Caco-2 (cell line): ENCODE measurements around the gene LRRFIP1. TPM values are rescaled to one million over a fixed set of nuclear protein-coding genes. Genes with fewer than 3 reads are reported as not detected.

Experiments used
- BruUV-seq: library from RNA; stranded (reverse); fragments of 400-500 nt; replicated peaks from 2 replicates; lab custom pipeline; 2021; lab: Mats Ljungman, UMichigan
- CTCF ChIA-PET: fragments of 300-600 bp; sonication (Branson Sonifier 250); formaldehyde crosslinking; loops from one replicate; lab custom pipeline; 2022; ENCODE audit warnings: antibody characterized with exemption; lab: Charles Lee
- POLR2A ChIA-PET: fragments of 300-600 bp; sonication (Branson Sonifier 250); formaldehyde crosslinking; loops from one replicate; lab custom pipeline; 2022; ENCODE audit warnings: antibody characterized with exemption; lab: Charles Lee
- DNase-seq, 2 experiments: peaks; one replicate each; pipeline versions ENCODE4 v3.0.0 to v3.0.0-alpha.2; 2020 to 2022
- H3K27me3 ChIP-seq: replicated peaks from 2 replicates; pipeline ENCODE4 v1.6.0; 2011; ENCODE audit warnings: low read length; ENCODE audit not compliant: control insufficient read depth, insufficient read depth
- H3K36me3 ChIP-seq: 2 replicates; pipeline ENCODE4 v1.5.1; 2011; ENCODE audit warnings: low read length; ENCODE audit not compliant: control insufficient read depth, insufficient read depth
- H3K4me1 ChIP-seq: fragments of 250-450 bp; sonication (Bioruptor Pico); 2 replicates; pipeline ENCODE4 v1.5.1; 2020; ENCODE audit warnings: mild to moderate bottlenecking
- H3K4me3 ChIP-seq: 2 replicates; pipeline ENCODE4 v1.5.1; 2011; ENCODE audit warnings: low read depth, mild to moderate bottlenecking, control low read depth, low read length
- H3K9me3 ChIP-seq: fragments of 250-450 bp; sonication (Bioruptor Pico); 2 replicates; pipeline ENCODE4 v1.5.1; 2020; ENCODE audit warnings: mild to moderate bottlenecking, moderate library complexity
- H3K27ac Mint-ChIP-seq: one replicate; pipeline ENCODE4 v1.8.0; 2022; ENCODE audit warnings: mixed read lengths; ENCODE audit not compliant: unreplicated experiment
- H3K27me3 Mint-ChIP-seq: one replicate; pipeline ENCODE4 v1.8.0; 2022; ENCODE audit warnings: mixed read lengths; ENCODE audit not compliant: insufficient read depth, unreplicated experiment
- H3K36me3 Mint-ChIP-seq: one replicate; pipeline ENCODE4 v1.8.0; 2022; ENCODE audit warnings: mild to moderate bottlenecking, mixed read lengths; ENCODE audit not compliant: insufficient read depth, unreplicated experiment
- H3K4me1 Mint-ChIP-seq: one replicate; pipeline ENCODE4 v1.8.0; 2022; ENCODE audit warnings: low read depth, mixed read lengths; ENCODE audit not compliant: unreplicated experiment
- H3K4me3 Mint-ChIP-seq: one replicate; pipeline ENCODE4 v1.8.0; 2022; ENCODE audit warnings: mild to moderate bottlenecking, moderate library complexity, mixed read lengths; ENCODE audit not compliant: unreplicated experiment
- H3K9me3 Mint-ChIP-seq: one replicate; pipeline ENCODE4 v1.8.0; 2022; ENCODE audit warnings: mixed read lengths; ENCODE audit not compliant: unreplicated experiment
- CTCF ChIP-seq, 2 experiments: fragments of 200-600 bp in 1 of 2; IDR thresholded peaks; 1 replicate in 1 of 2; 2 replicates in 1 of 2; pipeline versions ENCODE4 v1.5.1 to v1.8.0; 2011 to 2022; ENCODE audit warnings: antibody characterized with exemption in 1 of 2, control low read depth in 1 of 2, inconsistent platforms in 1 of 2, low read depth in 1 of 2, low read length in 1 of 2, mild to moderate bottlenecking in 1 of 2, moderate library complexity in 1 of 2; ENCODE audit not compliant: insufficient read depth in 1 of 2, severe bottlenecking in 1 of 2, unreplicated experiment in 1 of 2
- intact Hi-C: fragments of 100-400 bp; cut with micrococcal nuclease; formaldehyde crosslinking; loops from one replicate; pipeline ENCODE4 v1.10.0; 2022; ENCODE audit not compliant: unreplicated experiment
- total RNA-seq: library from RNA; stranded (reverse); gene quantifications from 2 replicates; pipeline ENCODE4 v1.2.3, GENCODE V29; 2022

Gene LRRFIP1
- total RNA-seq, 1 experiment from 2014 or later, result 37.1 TPM

- POLR2A ChIA-PET, result no interaction called here
- no peak overlapping the region for H3K4me3 ChIP-seq
Observed at GRCh38 chr2:237743561-237744269, 116.3 kb downstream of the LRRFIP1 start.

GRCh38 chr2:237744270-237744612, 116.9 kb downstream of the LRRFIP1 start:
- H3K9me3 Mint-ChIP-seq, result no peaks in the 10 kb centered on the region
- CTCF ChIA-PET, result interaction anchor here (1.5 kb wide), 1 partner anchor 173 kb away, joined by 4 read pairs; no protein-coding TSS in a partner anchor

More at GRCh38 chr2:237743561-237744269, 116.3 kb downstream of the LRRFIP1 start:
- peaks cover 13% of the 10 kb centered on the region for H3K36me3 Mint-ChIP-seq
- no peak overlapping the region for H3K4me3 Mint-ChIP-seq
- CTCF ChIA-PET, result no interaction called here
- BruUV-seq, result no TSS peak
- no peaks in the 10 kb centered on the region for H3K27me3 Mint-ChIP-seq
- H3K36me3 ChIP-seq, result no peaks in the 10 kb centered on the region
- DNase-seq, result peak in 1 of 2 experiments; percentile 41
- peak in 1 of 2 experiments; percentile 23 for TF ChIP-seq CTCF (IDR thresholded peaks at IDR 0.05; ENCODE audit: insufficient read depth in 1 of 2, low read depth in 1 of 2, low read length in 1 of 2, severe bottlenecking in 1 of 2, unreplicated experiment in 1 of 2)
- no peaks in the 10 kb centered on the region for H3K27me3 ChIP-seq
- intact Hi-C loops, result loop anchor here (2.0 to 5.0 kb wide), 3 partner anchors 51 to 231 kb away; no protein-coding TSS in a partner anchor
- peak overlapping the region; percentile 73 for H3K27ac Mint-ChIP-seq
- H3K4me1 Mint-ChIP-seq, result peaks cover 25% of the 10 kb centered on the region
- peaks cover 27% of the 10 kb centered on the region for H3K4me1 ChIP-seq
- H3K9me3 Mint-ChIP-seq, result no peaks in the 10 kb centered on the region
- no peaks in the 10 kb centered on the region for H3K9me3 ChIP-seq

More at GRCh38 chr2:237744270-237744612, 116.9 kb downstream of the LRRFIP1 start:
- Histone ChIP-seq H3K4me1 (peaks cover 27% of the 10 kb centered on the region), H3K4me3 (no peak overlapping the region), H3K36me3 (no peaks in the 10 kb centered on the region), H3K27me3 (no peaks in the 10 kb centered on the region), H3K9me3 (no peaks in the 10 kb centered on the region)
- peaks cover 13% of the 10 kb centered on the region for H3K36me3 Mint-ChIP-seq
- no TSS peak for BruUV-seq
- no peak overlapping the region for H3K4me3 Mint-ChIP-seq
- no peaks in the 10 kb centered on the region for H3K27me3 Mint-ChIP-seq
- TF ChIP-seq CTCF (IDR thresholded peaks at IDR 0.05; ENCODE audit: insufficient read depth in 1 of 2, low read depth in 1 of 2, low read length in 1 of 2, severe bottlenecking in 1 of 2, unreplicated experiment in 1 of 2), result no peak
- POLR2A ChIA-PET, result no interaction called here
- intact Hi-C loops, result loop anchor here (2.0 to 5.0 kb wide), 3 partner anchors 52 to 231 kb away; no protein-coding TSS in a partner anchor
- DNase-seq, result no peak
- H3K27ac Mint-ChIP-seq, result no peak overlapping the region
- H3K4me1 Mint-ChIP-seq, result peaks cover 25% of the 10 kb centered on the region
